Esophagus muscularis mucosa (tissue), 4 donors: ENCODE results near the gene SMAD2. TPM values are rescaled to one million over a fixed set of nuclear protein-coding genes. Genes with fewer than 3 reads are reported as not detected.

Source experiments
- DNase-seq: peaks from one replicate; pipeline ENCODE4 v3.0.0-alpha.2; 2017; ENCODE audit errors: extremely low spot score
- H3K27ac ChIP-seq, 4 donors: fragments of 200-600 bp; sonication (generic); replicated peaks in 1 of 4; 1 replicate in 3 of 4; 2 replicates in 1 of 4; pipeline ENCODE4 v1.5.1; 2016 to 2019; ENCODE audit warnings: mild to moderate bottlenecking in 1 of 4
- H3K27me3 ChIP-seq, 4 donors: fragments of 200-600 bp; sonication (generic); one replicate each; pipeline versions ENCODE4 v1.5.1 to v1.6.0; 2016 to 2019
- H3K36me3 ChIP-seq, 4 donors: fragments of 200-600 bp; sonication (generic); one replicate each; pipeline ENCODE4 v1.5.1; 2016 to 2019
- H3K4me1 ChIP-seq, 4 donors: fragments of 200-600 bp; sonication (generic); one replicate each; pipeline ENCODE4 v1.5.1; 2016 to 2019
- H3K4me3 ChIP-seq, 4 donors: fragments of 200-600 bp; sonication (generic); 1 replicate in 2 of 4; 2 replicates in 2 of 4; pipeline ENCODE4 v1.5.1; 2016 to 2019; ENCODE audit warnings: mild to moderate bottlenecking in 4 of 4, moderate library complexity in 1 of 4
- H3K9me3 ChIP-seq, 4 donors: fragments of 200-600 bp; sonication (generic); 1 replicate in 3 of 4; 2 replicates in 1 of 4; pipeline ENCODE4 v1.5.1; 2016 to 2019
- CTCF ChIP-seq, 3 experiments: fragments of 200-600 bp in 2 of 3; fragments of 450-650 bp in 1 of 3; sonication (generic) in 2 of 3; IDR thresholded peaks; one replicate each; pipeline ENCODE4 v1.5.1; 2017 to 2019; ENCODE audit warnings: antibody characterized with exemption in 3 of 3, mild to moderate bottlenecking in 2 of 3, moderate library complexity in 1 of 3
- EP300 ChIP-seq: sonication (generic); formaldehyde crosslinking; IDR thresholded peaks from one replicate; pipeline ENCODE4 v1.6.1; 2017; ENCODE audit warnings: antibody characterized with exemption
- POLR2A ChIP-seq: fragments of 450-650 bp; IDR thresholded peaks from one replicate; pipeline ENCODE4 v1.6.1; 2017; ENCODE audit warnings: antibody characterized with exemption, moderate library complexity, mild to moderate bottlenecking, low read depth
- POLR2AphosphoS5 ChIP-seq, 2 donors: sonication (generic); formaldehyde crosslinking; IDR thresholded peaks; one replicate each; pipeline ENCODE4 v1.6.1; 2017; ENCODE audit warnings: antibody characterized with exemption in 2 of 2
- WGBS: methylation state at CpG from one replicate; pipeline ENCODE4 v1.1.5; 2018; 5-methylcytosine and 5-hydroxymethylcytosine counted together
- intact Hi-C: fragments of 100-400 bp; cut with DNase I; formaldehyde crosslinking; loops from one replicate; pipeline ENCODE4 v1.15.1; 2023
- total RNA-seq, 4 donors: library from RNA; depleted of rRNA; stranded (reverse); fragments of >200 nt; gene quantifications; one replicate each; pipeline versions ENCODE4 v1.1.0 to v1.2.1, GENCODE V29; 2016

Gene SMAD2
- total RNA-seq, 4 donors from 2014 or later: 35.7 to 93.4 (median 89.2) TPM

- no peak for DNase-seq
- no peak for TF ChIP-seq CTCF (IDR thresholded peaks at IDR 0.05)
- TF ChIP-seq POLR2A: no peak
- TF ChIP-seq EP300: no peak
- TF ChIP-seq POLR2AphosphoS5 (IDR thresholded peaks at IDR 0.05): no peak
- H3K9me3 ChIP-seq: no peaks in the 10 kb centered on the region
- no peak overlapping the region for H3K27ac ChIP-seq
- no peaks in the 10 kb centered on the region for H3K36me3 ChIP-seq
- intact Hi-C loops: loop anchor here (5.0 kb wide), 1 partner anchor 72 kb away; no protein-coding TSS in a partner anchor
- 84% methylated on average over 1 of the region's 1 CpG for WGBS
- no peaks in the 10 kb centered on the region for H3K27me3 ChIP-seq
- peaks cover 0 to 9% (median 8%) of the 10 kb centered on the region in 4 donors for H3K4me1 ChIP-seq
- no peak overlapping the region for H3K4me3 ChIP-seq
These were observed 5.0 kb upstream of the SMAD2 start for GRCh38 chr18:47935321-47936055.

- DNase-seq: no peak
- no peaks in the 10 kb centered on the region for H3K9me3 ChIP-seq
- no peaks in the 10 kb centered on the region for H3K27me3 ChIP-seq
- TF ChIP-seq EP300 (no peak), CTCF (IDR thresholded peaks at IDR 0.05) (no peak), POLR2A (no peak), POLR2AphosphoS5 (IDR thresholded peaks at IDR 0.05) (no peak)
- intact Hi-C loops: loop anchor here (5.0 kb wide), 1 partner anchor 90 kb away; no protein-coding TSS in a partner anchor
- no peak overlapping the region for H3K4me3 ChIP-seq
- H3K4me1 ChIP-seq: peaks cover 11 to 29% (median 28%) of the 10 kb centered on the region in 4 donors
- no peak overlapping the region for H3K27ac ChIP-seq
- no peaks in the 10 kb centered on the region for H3K36me3 ChIP-seq
- 84% methylated on average over 4 of the region's 4 CpGs for WGBS
These were observed 2.1 kb upstream of the SMAD2 start for GRCh38 chr18:47932603-47933002.

- Histone ChIP-seq H3K27me3 (no peaks in the 10 kb centered on the region), H3K9me3 (no peaks in the 10 kb centered on the region), H3K4me1 (peaks cover 15 to 33% (median 32%) of the 10 kb centered on the region in 4 donors), H3K4me3 (no peak overlapping the region), H3K36me3 (no peaks in the 10 kb centered on the region), H3K27ac (no peak overlapping the region)
- no peak for DNase-seq
- 91% methylated on average over 10 of the region's 10 CpGs for WGBS
- TF ChIP-seq CTCF (IDR thresholded peaks at IDR 0.05): no peak
- no peak for TF ChIP-seq POLR2A
- no peak for TF ChIP-seq EP300
- intact Hi-C loops: loop anchor here (5.0 kb wide), 1 partner anchor 90 kb away; no protein-coding TSS in a partner anchor
These were observed 1.7 kb upstream of the SMAD2 start for GRCh38 chr18:47932190-47932589.

- no peak for DNase-seq
- no peaks in the 10 kb centered on the region for H3K27me3 ChIP-seq
- H3K4me1 ChIP-seq: peaks cover 20 to 38% (median 37%) of the 10 kb centered on the region in 4 donors
- peak overlapping the region; percentile 95 to 97 (median 97) for H3K27ac ChIP-seq
- H3K4me3 ChIP-seq: peak overlapping the region; percentile 78 to 99 (median 92)
- no peak for TF ChIP-seq CTCF (IDR thresholded peaks at IDR 0.05)
- TF ChIP-seq POLR2AphosphoS5 (IDR thresholded peaks at IDR 0.05): no peak
- TF ChIP-seq EP300: no peak
- no peak for TF ChIP-seq POLR2A
- no peaks in the 10 kb centered on the region for H3K36me3 ChIP-seq
- 57% methylated on average over 8 of the region's 8 CpGs for WGBS
- no peaks in the 10 kb centered on the region for H3K9me3 ChIP-seq
- intact Hi-C loops: loop anchor here (5.0 kb wide), 1 partner anchor 91 kb away; no protein-coding TSS in a partner anchor
These were observed 1.3 kb upstream of the SMAD2 start for GRCh38 chr18:47931718-47932103.
